Adrenal gland (tissue), 5 donors: ENCODE data around the gene TMEM135.

Source experiments
- CTCF ChIP-seq, 6 experiments: fragments of 450-650 bp in 4 of 6; fragments of 200-600 bp in 2 of 6; sonication (generic) in 1 of 6; IDR thresholded peaks; 1 replicate in 5 of 6; 2 replicates in 1 of 6; pipeline versions ENCODE4 v1.5.1 to v1.8.0; 2016 to 2021; ENCODE audit warnings: antibody characterized with exemption in 6 of 6, mild to moderate bottlenecking in 2 of 6, moderate library complexity in 1 of 6
- POLR2A ChIP-seq, 2 donors: fragments of 450-650 bp; IDR thresholded peaks; one replicate each; pipeline ENCODE4 v1.6.1; 2017; ENCODE audit warnings: antibody characterized with exemption in 2 of 2, mild to moderate bottlenecking in 2 of 2, moderate library complexity in 1 of 2
- donor health status: DM: no; HTN: no; CAD: no.

- TF ChIP-seq POLR2A (IDR thresholded peaks at IDR 0.05) (no peak), CTCF (IDR thresholded peaks at IDR 0.05) (no peak)
Observed at GRCh38 chr11:87134524-87135106, 96.9 kb downstream of the TMEM135 start.
